IPS DF 19.7 (cell line): ENCODE results near the gene NRXN3.

ENCODE experiments used
- DNase-seq: peaks from one replicate; pipeline ENCODE4 v3.0.0-alpha.2; 2013; ENCODE audit warnings: low read depth, low spot score

The NRXN3 gene

GRCh38 chr14:79279645-79280597 is 1109.7 kb downstream of the NRXN3 start:
- DNase-seq = no peak

GRCh38 chr14:79281244-79282152 is 1111.3 kb downstream of the NRXN3 start:
- DNase-seq = no peak

GRCh38 chr14:79284621-79285020 is 1114.4 kb downstream of the NRXN3 start:
- DNase-seq = no peak

- DNase-seq = no peak
Measured at GRCh38 chr14:79285263-79285662, 1115.1 kb downstream of the NRXN3 start.

- DNase-seq = no peak
Measured at GRCh38 chr14:79287976-79288375, 1117.8 kb downstream of the NRXN3 start.

- DNase-seq = no peak
Measured at GRCh38 chr14:79293482-79294177, 1123.5 kb downstream of the NRXN3 start.

- DNase-seq = no peak
Measured at GRCh38 chr14:79294499-79294898, 1124.3 kb downstream of the NRXN3 start.

- no peak for DNase-seq
Measured at GRCh38 chr14:79295385-79295784, 1125.2 kb downstream of the NRXN3 start.

- no peak for DNase-seq
Measured at GRCh38 chr14:79298373-79298772, 1128.2 kb downstream of the NRXN3 start.

GRCh38 chr14:79299162-79299561 is 1129.0 kb downstream of the NRXN3 start:
- no peak for DNase-seq

GRCh38 chr14:79304279-79304678 is 1134.1 kb downstream of the NRXN3 start:
- DNase-seq = no peak

- no peak for DNase-seq
Measured at GRCh38 chr14:79306546-79306945, 1136.4 kb downstream of the NRXN3 start.

- no peak for DNase-seq
Measured at GRCh38 chr14:79318371-79318770, 1148.2 kb downstream of the NRXN3 start.

GRCh38 chr14:79320561-79320960 is 1150.4 kb downstream of the NRXN3 start:
- DNase-seq = no peak

- no peak for DNase-seq
Measured at GRCh38 chr14:79321070-79321469, 1150.9 kb downstream of the NRXN3 start.

- no peak for DNase-seq
Measured at GRCh38 chr14:79325071-79325470, 1154.9 kb downstream of the NRXN3 start.

GRCh38 chr14:79325557-79325956 is 1155.4 kb downstream of the NRXN3 start:
- no peak for DNase-seq

- no peak for DNase-seq
Measured at GRCh38 chr14:79328863-79329262, 1158.7 kb downstream of the NRXN3 start.

GRCh38 chr14:79331830-79332229 is 1161.7 kb downstream of the NRXN3 start:
- no peak for DNase-seq

GRCh38 chr14:79332504-79333197 is 1162.5 kb downstream of the NRXN3 start:
- DNase-seq = no peak

- DNase-seq = no peak
Measured at GRCh38 chr14:79333198-79333546, 1163.0 kb downstream of the NRXN3 start.
